ENCODE measurements around the gene ROPN1L.
"Not testable (repeated sequence)": the region's sequence is repeated elsewhere in the genome, so short reads cannot be mapped to it uniquely, and the experiment has no call there.

The ROPN1L gene

DNA sequence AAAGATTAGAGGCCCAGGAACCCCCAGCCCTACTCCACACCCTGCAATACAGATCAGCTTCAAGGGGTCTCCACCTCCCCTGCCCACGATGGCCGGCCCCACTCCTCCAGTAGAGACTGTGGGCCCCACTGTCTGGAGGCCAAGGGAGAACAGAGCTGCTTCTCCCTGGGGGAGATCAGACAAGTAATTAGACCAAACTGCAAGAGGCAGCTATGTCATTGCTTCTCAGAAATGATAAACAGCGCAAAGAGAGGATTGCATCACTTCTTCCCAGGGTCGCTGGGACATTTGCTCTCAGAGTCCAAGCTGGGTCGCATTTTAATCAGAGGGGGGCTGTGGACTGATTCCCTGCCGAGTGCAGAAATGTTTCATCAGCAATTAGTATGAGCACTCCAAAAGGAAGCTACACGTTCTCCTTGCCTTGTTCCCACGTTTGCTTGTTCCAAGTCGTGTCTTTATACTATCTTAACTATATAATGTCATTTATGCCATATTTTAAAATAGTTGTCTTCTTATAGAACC lies 59.9 kb downstream of the ROPN1L start:
- no peak for DNase-seq (ENCODE audit: low read depth in 2 of 2)

DNA sequence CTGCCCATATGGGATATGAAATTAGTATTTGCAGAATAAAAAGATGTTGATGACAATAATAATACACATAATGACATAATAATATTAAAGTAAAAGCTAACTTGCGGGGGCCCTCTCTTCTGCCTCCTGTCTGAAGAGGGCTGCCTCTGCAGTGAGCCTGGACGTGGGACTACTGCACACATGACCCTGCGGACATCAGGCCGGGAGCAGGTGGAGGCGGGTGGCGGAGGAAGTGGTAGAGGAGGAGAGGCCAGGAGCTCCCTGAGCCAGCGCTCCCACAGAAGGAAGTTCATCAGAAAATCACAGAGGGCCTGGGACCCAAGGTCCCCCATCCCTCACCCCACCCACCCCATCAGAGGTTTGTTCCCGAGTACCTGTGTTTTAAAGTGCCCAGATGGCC lies 60.5 kb downstream of the ROPN1L start:
- no peak for DNase-seq (ENCODE audit: low read depth in 2 of 2)

DNA sequence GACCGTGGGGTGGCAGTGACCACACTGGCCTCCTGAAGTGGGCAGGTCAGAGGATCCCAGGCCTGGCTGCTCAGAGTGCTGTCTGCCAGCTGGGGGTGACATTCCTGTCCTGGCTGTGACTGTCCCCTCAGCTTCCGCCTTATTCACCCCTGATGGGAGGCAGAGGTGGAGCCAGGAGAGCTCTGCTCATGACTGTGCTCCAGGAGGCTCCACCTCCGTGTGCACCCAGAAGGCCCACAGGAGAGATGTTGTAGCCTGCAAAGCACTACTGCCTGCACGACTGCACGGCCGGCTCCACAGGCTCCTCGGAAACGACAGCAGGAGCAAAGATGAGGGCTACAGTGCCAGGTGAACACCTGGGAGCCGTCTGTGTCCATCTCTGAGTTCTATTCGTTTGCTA lies 60.9 kb downstream of the ROPN1L start:
- DNase-seq (ENCODE audit: low read depth in 2 of 2), result no peak

DNA sequence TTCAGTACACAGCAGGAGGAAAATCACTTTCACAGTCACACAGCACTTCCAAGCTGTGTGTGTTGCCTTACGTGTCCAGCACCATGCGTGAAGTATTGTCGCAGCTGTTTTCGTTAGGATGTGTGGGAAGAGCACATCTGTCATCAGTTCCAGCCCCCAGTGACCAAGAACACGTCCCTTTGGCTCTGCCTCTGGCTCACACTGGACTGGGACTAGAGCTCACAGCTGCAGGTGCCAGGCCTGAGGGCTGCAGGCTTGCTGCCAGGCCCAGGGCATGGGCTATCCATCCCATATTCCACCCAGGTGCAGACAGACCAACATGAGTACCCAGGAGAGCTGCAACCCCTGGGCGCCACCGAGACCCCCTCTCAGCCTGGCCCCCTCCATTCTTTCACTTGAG lies 61.6 kb downstream of the ROPN1L start:
- no peak for DNase-seq (ENCODE audit: low read depth in 2 of 2)

DNA sequence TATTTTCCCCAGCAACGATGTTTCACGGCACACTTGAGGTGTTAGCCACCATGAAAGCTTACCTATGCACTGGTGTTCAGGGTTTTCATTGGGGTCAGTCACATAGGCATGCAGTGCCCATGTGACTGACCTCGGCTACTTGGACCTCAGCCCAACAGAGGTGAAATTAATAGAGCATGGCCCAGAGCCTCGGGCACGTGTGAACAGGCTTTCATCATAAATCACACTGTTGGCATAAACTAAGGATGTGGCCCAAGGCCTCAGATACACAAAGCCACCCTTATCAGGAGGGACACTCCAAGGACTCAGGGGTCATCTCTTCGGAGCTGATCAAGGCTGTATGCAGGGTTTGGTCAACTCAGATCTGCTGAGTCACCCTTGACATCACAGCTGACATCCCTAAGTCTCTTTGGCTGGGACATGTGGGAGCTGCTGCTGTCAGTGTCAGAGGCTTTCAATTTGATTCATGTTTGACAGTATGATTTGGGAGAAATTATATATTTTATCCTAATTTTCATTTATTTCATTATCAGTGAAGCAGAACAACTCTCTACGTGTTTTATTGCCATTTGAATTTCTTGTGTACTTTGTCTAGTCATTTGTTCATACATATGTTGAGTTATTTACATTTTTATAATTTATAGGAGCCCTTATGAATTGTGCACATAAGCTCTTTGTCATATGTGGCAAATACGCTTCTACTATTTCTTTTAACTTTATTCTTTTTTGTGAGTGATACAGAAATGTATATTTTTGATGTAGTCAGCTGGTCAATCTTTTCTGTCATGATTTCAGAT lies 62.5 kb downstream of the ROPN1L start:
- no peak for DNase-seq (ENCODE audit: low read depth in 2 of 2)

DNA sequence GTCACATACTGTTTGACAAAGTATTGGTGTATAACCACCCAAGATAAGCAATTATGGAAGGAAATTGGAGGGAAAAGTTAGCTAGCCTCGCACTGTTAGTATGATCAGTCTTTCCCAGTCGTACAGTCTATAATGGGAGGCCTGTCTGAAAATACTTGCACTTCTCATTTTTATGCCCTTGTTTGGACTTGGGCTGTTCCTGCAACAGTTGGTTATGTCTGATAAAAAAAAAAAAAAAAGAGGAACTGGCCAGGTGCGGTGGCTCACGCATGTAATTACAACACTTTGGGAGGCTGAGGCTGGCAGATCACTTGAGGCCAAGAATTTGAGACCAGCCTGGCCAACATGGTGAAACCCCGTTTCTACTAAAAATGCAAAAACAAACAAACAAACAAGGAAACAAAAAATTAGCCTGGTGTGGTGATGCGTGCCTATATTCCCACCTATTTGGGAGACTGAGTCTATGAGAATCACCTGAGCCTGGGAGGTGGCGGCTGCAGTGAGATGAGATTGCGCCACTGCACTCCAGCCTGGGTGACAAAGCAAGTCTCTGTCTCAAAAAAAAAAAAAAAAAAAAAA lies 63.9 kb downstream of the ROPN1L start:
- no peak for DNase-seq (ENCODE audit: low read depth in 2 of 2)

DNA sequence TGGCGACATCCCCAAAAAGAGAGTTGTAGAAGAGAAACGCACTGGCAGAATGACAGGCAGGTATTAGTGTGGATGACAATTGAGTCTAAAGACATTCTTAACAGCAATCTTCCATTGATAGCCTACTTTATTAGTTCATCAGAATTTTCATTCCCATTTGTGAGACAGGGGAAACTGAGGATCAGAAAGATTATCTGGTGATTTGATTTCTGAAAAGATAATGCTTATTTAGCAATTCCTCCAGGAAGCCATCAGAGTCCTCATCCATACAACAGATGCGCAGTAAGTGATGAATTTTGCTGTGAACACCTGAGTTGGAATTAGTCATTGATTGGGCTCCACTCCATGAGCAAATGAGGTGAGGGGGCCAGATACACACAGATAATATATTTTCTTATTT lies 64.9 kb downstream of the ROPN1L start:
- DNase-seq (ENCODE audit: low read depth in 2 of 2), result no peak

DNA sequence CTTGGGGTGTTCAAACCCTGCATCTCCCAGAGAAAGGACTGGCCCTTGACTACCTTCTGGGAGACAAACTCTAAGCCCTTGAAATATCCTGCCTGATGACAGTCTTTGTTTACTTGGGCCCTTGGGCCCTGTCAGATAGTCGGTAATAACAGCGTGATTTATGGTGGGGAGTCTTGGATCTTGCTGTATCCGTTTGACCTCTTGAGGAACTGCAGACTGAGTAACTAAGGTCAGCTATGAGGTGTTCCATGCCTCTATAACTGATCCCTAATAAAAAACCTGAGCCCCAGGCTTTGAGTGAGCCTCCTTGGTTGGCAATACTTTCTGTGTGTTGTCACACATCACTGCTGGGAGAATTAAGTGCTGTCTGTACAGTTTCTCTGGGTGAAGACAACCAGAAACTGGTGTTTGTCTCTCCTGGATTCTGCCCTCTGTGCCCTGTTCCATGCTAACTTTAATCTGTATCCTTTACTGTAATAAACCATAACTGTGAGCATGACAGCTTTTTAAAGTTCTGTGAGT lies 66.0 kb downstream of the ROPN1L start:
- no peak for DNase-seq (ENCODE audit: low read depth in 2 of 2)

DNA sequence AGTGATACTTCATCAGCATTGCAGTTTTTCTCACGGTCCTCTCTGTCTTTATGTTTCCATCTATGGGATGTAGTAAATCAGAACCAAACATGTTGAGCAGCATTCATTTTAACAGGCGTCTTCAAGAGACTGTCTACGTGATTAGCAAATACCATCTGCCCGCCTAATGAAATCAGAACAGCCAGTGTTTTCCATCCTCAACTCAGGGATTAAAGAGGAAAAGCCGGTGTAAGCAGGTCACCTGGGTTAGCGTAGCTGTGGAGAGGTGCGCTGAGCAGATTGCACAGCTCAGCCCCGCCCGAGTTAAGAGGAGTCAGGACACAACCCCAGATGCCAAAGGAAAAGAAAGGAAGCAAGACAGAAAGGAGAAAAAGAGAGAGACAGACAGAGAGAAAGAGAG lies 67.9 kb downstream of the ROPN1L start:
- no peak for DNase-seq (ENCODE audit: low read depth in 2 of 2)

DNA sequence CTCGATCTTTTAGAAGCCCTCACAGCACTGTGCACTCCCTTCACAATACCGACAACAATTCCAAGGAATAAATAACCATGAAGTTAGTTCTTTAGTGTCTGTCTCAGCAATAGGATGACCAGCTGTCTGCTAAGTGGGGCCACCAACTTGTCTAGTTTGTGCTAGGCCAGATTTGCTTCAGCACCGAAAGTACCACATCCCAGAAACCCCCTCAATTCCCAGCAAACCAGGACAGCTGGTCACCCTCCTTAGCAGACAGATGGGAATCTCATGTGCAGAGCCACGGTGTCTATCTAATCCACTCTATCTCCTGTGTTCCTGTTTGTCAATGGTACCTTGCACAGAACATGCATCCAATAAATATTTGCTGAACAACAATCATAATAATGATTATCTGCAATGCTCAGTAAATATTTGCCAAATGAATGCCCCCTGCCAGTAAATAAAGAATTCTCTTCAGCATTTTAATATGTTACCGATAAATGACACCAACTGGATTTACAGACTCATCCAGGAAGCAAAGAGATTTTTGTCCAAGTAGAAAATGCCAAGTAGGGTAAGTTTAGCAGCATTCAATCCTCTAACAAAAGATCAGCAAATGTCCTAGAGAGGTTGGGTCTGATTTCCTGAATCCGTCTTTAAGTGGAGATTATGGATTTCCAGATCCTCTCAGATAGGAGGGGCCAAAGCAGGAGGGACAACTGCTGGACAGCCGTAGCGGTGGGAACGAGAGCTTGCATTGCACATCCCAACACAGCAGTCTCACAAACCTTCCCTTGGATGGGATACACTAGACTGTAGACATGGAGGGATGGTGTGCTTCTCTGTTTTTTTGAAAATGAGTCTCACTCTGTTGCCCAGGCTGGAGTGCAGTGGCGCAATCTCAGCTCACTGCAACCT lies 70.3 kb downstream of the ROPN1L start:
- no peak for DNase-seq (ENCODE audit: low read depth in 2 of 2)

DNA sequence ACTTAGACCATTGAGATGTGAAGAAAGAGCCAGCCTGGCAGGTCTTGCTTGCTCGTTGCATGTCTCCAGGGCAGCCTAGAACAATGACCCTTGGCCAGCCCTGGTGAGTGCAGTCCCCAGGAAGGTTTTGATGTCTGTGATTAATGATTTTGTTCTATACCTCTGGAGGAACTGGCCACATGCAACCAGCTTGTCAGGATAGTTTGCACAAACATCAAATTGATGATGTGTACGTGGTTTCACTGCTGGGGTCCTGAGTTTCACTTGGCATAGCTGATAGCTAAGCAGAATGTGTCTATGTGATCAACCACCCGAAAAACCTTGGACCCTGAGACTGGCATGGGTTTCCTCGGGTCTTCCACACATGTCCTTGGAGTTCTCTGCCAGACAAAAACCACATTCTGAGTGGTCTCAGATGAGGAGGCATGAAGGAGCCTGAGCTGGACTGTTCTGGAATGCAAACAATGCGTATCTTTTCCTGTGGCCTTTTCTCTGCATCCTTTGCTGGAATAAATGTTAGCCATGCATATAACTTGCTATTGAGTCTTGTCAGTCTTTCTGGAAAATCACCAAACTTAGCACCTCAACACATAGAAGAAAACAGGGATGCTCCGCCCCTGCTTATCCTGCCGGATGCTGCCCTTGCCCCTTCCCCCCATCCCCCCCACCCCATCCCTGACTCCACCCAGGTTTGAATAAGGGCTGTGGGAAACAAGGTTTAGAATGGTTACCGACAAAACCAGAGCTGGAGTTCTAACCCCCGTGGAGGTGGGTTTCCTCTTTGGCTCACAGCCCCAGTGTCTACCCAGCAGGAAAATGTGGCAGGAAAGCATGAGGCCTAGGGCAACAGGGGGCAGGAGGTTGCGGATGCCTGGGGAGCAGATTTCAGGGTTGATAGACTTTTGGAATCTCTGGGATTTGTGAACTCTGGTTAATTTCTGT lies 72.1 kb downstream of the ROPN1L start:
- DNase-seq (ENCODE audit: low read depth in 2 of 2), result no peak

DNA sequence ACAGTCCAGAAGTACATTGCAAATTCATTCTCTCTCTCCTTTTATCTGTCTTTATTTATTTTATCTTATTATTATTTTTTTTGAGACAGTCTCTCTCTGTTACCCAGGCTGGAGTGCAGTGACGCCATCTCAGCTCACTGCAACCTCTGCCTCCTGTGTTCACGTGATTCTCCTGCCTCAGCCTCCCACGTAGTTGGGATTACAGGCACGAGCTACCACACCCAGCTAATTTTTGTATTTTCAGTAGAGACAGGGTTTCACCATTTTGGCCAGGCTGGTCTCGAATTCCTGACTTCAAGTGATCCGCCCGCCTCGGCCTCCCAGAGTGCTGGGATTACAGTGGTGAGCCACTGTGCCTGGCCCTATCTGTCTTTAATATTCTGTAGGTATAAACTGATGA lies 72.9 kb downstream of the ROPN1L start:
- DNase-seq (ENCODE audit: low read depth in 2 of 2), result not testable (repeated sequence)

All from stimulated activated CD4-positive, alpha-beta T cell treated with anti-CD3 and anti-CD28 coated beads, Interleukin-4, amount 100 ng/mL, for 48 hours (primary cell).